GM18519 (cell line): Measurements from ENCODE around the gene C1orf56.
"Not testable (repeated sequence)": the region's sequence is repeated elsewhere in the genome, so short reads cannot be mapped to it uniquely, and the experiment has no call there.

ENCODE experiments used
- ATAC-seq: cut with Tn5 transposase; IDR thresholded peaks from one replicate; pipeline ENCODE4 v1.9.1; 2021; ENCODE audit warnings: mild to moderate bottlenecking, moderate library complexity; ENCODE audit not compliant: unreplicated experiment, low FRiP score

C1orf56 gene

GRCh38 chr1:151060007-151060656, 12.6 kb downstream of the C1orf56 start, which contains the start of gene MLLT11:
TSS of gene MLLT11 (plus strand) at chr1:151060397. CDS start at chr1:151067225, 6,828 bp downstream.
- no peak for ATAC-seq

GRCh38 chr1:151060657-151061421, 13.3 kb downstream of the C1orf56 start:
- ATAC-seq: no peak

DNA sequence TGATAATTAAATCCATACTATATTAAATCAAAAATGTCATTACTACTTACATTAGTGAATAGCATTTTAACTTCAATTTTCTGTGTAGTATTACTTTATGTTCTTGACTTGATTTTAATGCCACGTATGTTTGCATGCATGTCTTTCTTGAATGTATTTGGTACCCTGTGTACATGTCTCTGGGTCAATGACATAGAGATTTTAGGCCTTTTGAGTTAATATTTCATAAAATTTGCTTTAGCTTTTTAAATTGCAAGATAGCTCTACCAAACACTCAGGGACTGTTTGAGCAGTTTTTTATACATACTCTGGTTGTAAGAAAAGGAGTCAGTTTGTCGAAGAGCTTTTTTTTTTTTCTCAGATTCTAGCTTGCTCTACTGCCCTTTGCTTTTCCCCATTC, 14.2 kb downstream of the C1orf56 start:
- no peak for ATAC-seq

GRCh38 chr1:151062741-151063371, 15.3 kb downstream of the C1orf56 start:
- ATAC-seq: no peak

GRCh38 chr1:151065089-151065645, 17.6 kb downstream of the C1orf56 start:
- ATAC-seq: no peak

DNA sequence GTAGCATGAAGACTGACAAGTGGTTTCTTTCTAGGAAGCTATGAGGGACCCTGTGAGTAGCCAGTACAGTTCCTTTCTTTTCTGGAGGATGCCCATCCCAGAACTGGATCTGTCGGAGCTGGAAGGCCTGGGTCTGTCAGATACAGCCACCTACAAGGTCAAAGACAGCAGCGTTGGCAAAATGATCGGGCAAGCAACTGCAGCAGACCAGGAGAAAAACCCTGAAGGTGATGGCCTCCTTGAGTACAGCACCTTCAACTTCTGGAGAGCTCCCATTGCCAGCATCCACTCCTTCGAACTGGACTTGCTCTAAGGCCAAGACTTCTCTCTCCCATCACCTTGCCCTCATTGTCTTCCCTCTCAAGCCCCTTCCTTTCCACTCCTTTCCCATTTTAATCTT, 19.6 kb downstream of the C1orf56 start:
- ATAC-seq: no peak

- no peak for ATAC-seq
These were observed 21.5 kb downstream of the C1orf56 start for GRCh38 chr1:151069103-151069486.

DNA sequence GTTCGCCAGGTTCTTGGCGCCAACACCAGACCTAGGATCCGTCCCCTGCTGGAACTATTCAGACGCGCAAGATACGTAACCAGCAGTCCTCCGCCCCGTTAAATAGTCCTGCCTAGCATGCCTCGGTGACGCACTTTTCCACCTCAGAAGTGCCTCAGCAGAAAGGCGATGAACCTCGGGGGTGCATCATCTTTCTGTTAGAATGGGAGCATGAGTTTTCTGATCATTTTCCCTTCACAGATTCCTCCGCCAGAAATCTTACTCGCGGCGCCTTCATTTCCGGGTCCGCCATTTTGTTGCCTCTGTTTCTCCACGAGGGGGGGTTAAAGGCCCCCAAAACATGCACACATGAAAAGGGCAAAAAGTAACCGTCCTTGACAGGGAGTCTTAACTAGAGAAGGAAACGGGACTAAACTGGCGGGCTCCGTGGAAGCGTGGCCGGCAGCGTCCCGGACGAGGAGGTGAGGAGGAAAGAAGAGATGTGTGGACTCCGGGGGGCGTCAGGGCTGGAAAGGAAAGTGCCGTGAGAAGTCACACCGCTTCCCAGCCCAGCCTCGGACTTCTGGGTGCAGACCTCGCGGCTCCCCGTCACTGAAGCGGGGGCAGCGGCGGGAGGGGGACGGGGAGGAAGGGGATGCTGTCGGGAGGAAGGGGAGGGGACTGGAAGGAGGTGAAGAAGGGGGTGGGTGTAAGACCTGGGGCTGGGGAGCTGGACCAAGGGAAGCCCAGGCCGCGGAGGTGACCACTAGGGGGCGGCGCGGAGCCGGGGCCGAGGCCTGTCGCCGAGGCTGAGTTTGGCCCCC, 23.1 kb downstream of the C1orf56 start, which contains the start of gene GABPB2:
TSS of gene GABPB2 (plus strand) at position 288 of the 803 bp plus-strand sequence. CDS start 17,429 bp downstream, outside the sequence.
- no peak for ATAC-seq

DNA sequence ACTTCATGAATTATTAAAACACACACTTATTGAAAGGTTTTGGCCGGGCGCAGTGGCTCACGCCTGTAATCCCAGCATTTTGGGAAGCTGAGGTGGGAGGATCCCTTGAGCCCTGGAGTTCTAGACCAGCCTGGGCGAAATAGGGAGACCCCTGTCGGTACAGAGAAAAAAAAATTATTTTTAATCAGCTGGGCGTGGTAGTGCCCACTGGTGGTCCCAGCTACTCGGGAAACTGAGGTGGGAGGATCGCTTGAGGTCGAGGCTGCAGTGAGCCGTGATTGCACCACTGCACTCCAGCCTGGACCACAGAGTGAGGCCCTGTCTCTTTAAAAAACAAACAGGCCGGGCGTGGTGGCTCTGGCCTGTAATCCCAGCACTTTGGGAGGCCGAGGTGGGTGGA, 24.7 kb downstream of the C1orf56 start:
- ATAC-seq: no peak

GRCh38 chr1:151085953-151086559, 38.5 kb downstream of the C1orf56 start:
- no peak for ATAC-seq

- not testable (repeated sequence) for ATAC-seq
These were observed 49.9 kb downstream of the C1orf56 start for GRCh38 chr1:151097426-151097825.

DNA sequence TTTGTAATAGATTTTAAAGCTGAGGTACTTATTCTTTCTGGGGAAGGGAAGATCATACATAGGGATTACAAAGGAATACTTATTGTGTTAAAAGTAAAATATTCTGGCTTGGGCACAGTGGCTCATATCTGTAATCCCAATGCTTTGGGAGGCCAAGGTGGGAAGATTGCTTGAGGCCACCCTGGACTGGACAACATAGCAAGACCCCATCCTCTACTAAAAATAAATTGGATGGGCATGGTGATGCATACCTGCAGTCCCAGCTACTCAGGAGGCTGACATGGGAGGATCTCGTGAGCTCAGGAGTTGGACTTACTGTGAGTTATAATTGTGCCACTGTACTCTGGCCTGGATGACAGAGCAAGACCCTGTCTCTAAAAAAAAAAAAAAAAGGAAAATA, 50.6 kb downstream of the C1orf56 start:
- no peak for ATAC-seq
